Keratinocyte (primary cell): Measurements from ENCODE around the gene ACD. TPM values are rescaled to one million over a fixed set of nuclear protein-coding genes. Genes with fewer than 3 reads are reported as not detected.

Experiments used
- DNase-seq: peaks from one replicate; pipeline ENCODE4 v3.0.0-alpha.2; 2011; ENCODE audit warnings: low read depth, missing footprints, low spot score
- FAIRE-seq: peaks from 2 replicates; lab custom pipeline; 2011; peaks lifted over from hg19 to GRCh38; lab: Jason Lieb, UNC
- H2AFZ ChIP-seq: 2 replicates; pipeline ENCODE4 v1.6.0; 2012; ENCODE audit warnings: low read length, control low read depth, inconsistent platforms; ENCODE audit not compliant: control insufficient read depth
- H3K27ac ChIP-seq: 2 replicates; pipeline ENCODE4 v1.5.1; 2011; ENCODE audit warnings: low read length; ENCODE audit not compliant: control insufficient read depth, insufficient read depth
- H3K27me3 ChIP-seq: 3 replicates; pipeline ENCODE4 v1.6.0; 2011; ENCODE audit warnings: low read length; ENCODE audit not compliant: control insufficient read depth, insufficient read depth; ENCODE audit errors: extremely low read depth
- H3K36me3 ChIP-seq, 2 experiments: 2 replicates in 1 of 2; 3 replicates in 1 of 2; pipeline ENCODE4 v1.5.1; 2011; ENCODE audit warnings: low read length in 2 of 2, mild to moderate bottlenecking in 1 of 2; ENCODE audit not compliant: control insufficient read depth in 2 of 2, insufficient read depth in 2 of 2; ENCODE audit errors: extremely low read depth in 1 of 2
- H3K4me1 ChIP-seq: 3 replicates; pipeline ENCODE4 v1.5.1; 2011; ENCODE audit warnings: low read length; ENCODE audit not compliant: control insufficient read depth, insufficient read depth; ENCODE audit errors: extremely low read depth
- H3K4me2 ChIP-seq: 3 replicates; pipeline ENCODE4 v1.6.0; 2011; ENCODE audit warnings: low read depth, low read length; ENCODE audit not compliant: control insufficient read depth, insufficient read depth; ENCODE audit errors: extremely low read depth
- H3K4me3 ChIP-seq, 3 experiments: fragments of 200-600 bp in 1 of 3; sonication (generic) in 1 of 3; 2 replicates in 2 of 3; 3 replicates in 1 of 3; pipeline ENCODE4 v1.5.1; 2011 to 2016; ENCODE audit warnings: low read length in 3 of 3, mild to moderate bottlenecking in 3 of 3, control low read depth in 2 of 3, inconsistent platforms in 1 of 3, low read depth in 1 of 3, mixed read lengths in 1 of 3, mixed run types in 1 of 3, moderate library complexity in 1 of 3; ENCODE audit not compliant: control insufficient read depth in 2 of 3, insufficient read depth in 2 of 3; ENCODE audit errors: extremely low read depth in 1 of 3
- H3K79me2 ChIP-seq: 2 replicates; pipeline ENCODE4 v1.6.0; 2012; ENCODE audit warnings: low read length; ENCODE audit not compliant: control insufficient read depth, insufficient read depth
- H3K9ac ChIP-seq: 3 replicates; pipeline ENCODE4 v1.6.0; 2011; ENCODE audit warnings: low read length; ENCODE audit not compliant: control insufficient read depth, insufficient read depth; ENCODE audit errors: extremely low read depth
- H3K9me1 ChIP-seq: 3 replicates; pipeline ENCODE4 v1.6.0; 2011; ENCODE audit warnings: low read length; ENCODE audit not compliant: control insufficient read depth, insufficient read depth; ENCODE audit errors: extremely low read depth
- H3K9me3 ChIP-seq: 2 replicates; pipeline ENCODE4 v1.5.1; 2012; ENCODE audit warnings: low read depth, low read length; ENCODE audit not compliant: control insufficient read depth
- H4K20me1 ChIP-seq: 3 replicates; pipeline ENCODE4 v1.6.0; 2011; ENCODE audit warnings: low read length; ENCODE audit not compliant: control insufficient read depth, insufficient read depth; ENCODE audit errors: extremely low read depth
- CTCF ChIP-seq, 3 experiments: IDR thresholded peaks in 1 of 3; conservative IDR thresholded peaks in 1 of 3; optimal IDR thresholded peaks in 1 of 3; 2 replicates in 2 of 3; 3 replicates in 1 of 3; pipeline versions ENCODE3 to v1.5.1; 2011; ENCODE audit warnings: low read length in 3 of 3, mild to moderate bottlenecking in 3 of 3, moderate library complexity in 2 of 3, control low read depth in 1 of 3, inconsistent platforms in 1 of 3; ENCODE audit not compliant: insufficient read depth in 2 of 3; ENCODE audit errors: extremely low read depth in 1 of 3
- EZH2 ChIP-seq: IDR thresholded peaks from one replicate; pipeline ENCODE4 v1.6.1; 2012; ENCODE audit warnings: inconsistent platforms, mild to moderate bottlenecking, low read length, moderate library complexity
- dilution Hi-C: fragments of 300-500 bp; cut with MboI; formaldehyde crosslinking; loops from one replicate; pipeline ENCODE4 v1.7.0; 2020; ENCODE audit warnings: low sequenced_read_pairs; ENCODE audit not compliant: extremely low pct_ligation_motif_present
- polyA plus RNA-seq, 5 experiments: library from polyadenylated mRNA; depleted of rRNA in 3 of 5; stranded (reverse) in 3 of 5; stranded (forward) in 1 of 5; unstranded in 1 of 5; fragments of >200 nt; gene quantifications; 1 replicate in 1 of 5; 2 replicates in 3 of 5; 3 replicates in 1 of 5; pipeline versions ENCODE4 v1.2.1 to v1.2.3, GENCODE V29; 2011 to 2012; ENCODE audit warnings: missing spikeins in 2 of 5, low read depth in 1 of 5, low replicate concordance in 1 of 5

Gene ACD
- polyA plus RNA-seq, 1 donor (not counting 4 experiments of a cell fraction or from before 2014, with no cell fraction given), result 12.9 TPM

- TF ChIP-seq CTCF (optimal IDR thresholded peaks at IDR 0.05 in 1 of 3, IDR thresholded peaks at IDR 0.05 in 1 of 3, conservative IDR thresholded peaks at IDR 0.05 in 1 of 3; ENCODE audit: extremely low read depth in 1 of 3, insufficient read depth in 2 of 3, low read length in 3 of 3) (no peak), EZH2 (no peak)
- H3K36me3 ChIP-seq, result peaks cover 0 to 5% of the 10 kb centered on the region in 2 experiments
- no peak overlapping the region for H3K9ac ChIP-seq
- H4K20me1 ChIP-seq, result no peaks in the 10 kb centered on the region
- FAIRE-seq (no peak), DNase-seq (no peak)
- H3K9me3 ChIP-seq, result no peaks in the 10 kb centered on the region
- no peaks in the 10 kb centered on the region for H3K79me2 ChIP-seq
- no peaks in the 10 kb centered on the region for H3K9me1 ChIP-seq
- H3K4me1 ChIP-seq, result peaks cover 13% of the 10 kb centered on the region
- dilution Hi-C loops, result no loop called here
- H3K27me3 ChIP-seq, result no peaks in the 10 kb centered on the region
- no peak overlapping the region for H2AFZ ChIP-seq
- H3K4me3 ChIP-seq, result no peak overlapping the region
- no peak overlapping the region for H3K4me2 ChIP-seq
- no peak overlapping the region for H3K27ac ChIP-seq
Observed at GRCh38 chr16:67677712-67678111, 17.7 kb upstream of the ACD start.

- DNase-seq (no peak), FAIRE-seq (no peak)
- H3K4me1 ChIP-seq, result peaks cover 13% of the 10 kb centered on the region
- dilution Hi-C loops, result no loop called here
- H3K4me3 ChIP-seq, result no peak overlapping the region
- H3K9me3 ChIP-seq, result no peaks in the 10 kb centered on the region
- peak overlapping the region; percentile 1 for H3K4me2 ChIP-seq
- H3K27me3 ChIP-seq, result no peaks in the 10 kb centered on the region
- no peak overlapping the region for H3K27ac ChIP-seq
- H3K36me3 ChIP-seq, result peaks cover 0 to 5% of the 10 kb centered on the region in 2 experiments
- no peaks in the 10 kb centered on the region for H3K9me1 ChIP-seq
- H3K9ac ChIP-seq, result no peak overlapping the region
- no peak for TF ChIP-seq CTCF (optimal IDR thresholded peaks at IDR 0.05 in 1 of 3, IDR thresholded peaks at IDR 0.05 in 1 of 3, conservative IDR thresholded peaks at IDR 0.05 in 1 of 3; ENCODE audit: extremely low read depth in 1 of 3, insufficient read depth in 2 of 3, low read length in 3 of 3)
- no peak for TF ChIP-seq EZH2
- no peak overlapping the region for H2AFZ ChIP-seq
- H4K20me1 ChIP-seq, result no peaks in the 10 kb centered on the region
- no peaks in the 10 kb centered on the region for H3K79me2 ChIP-seq
Observed at GRCh38 chr16:67676939-67677338, 16.9 kb upstream of the ACD start.
